Measurements from ENCODE around the gene CNN3. TPM values are rescaled to one million over a fixed set of nuclear protein-coding genes. Genes with fewer than 3 reads are reported as not detected.

Gene CNN3
- total RNA-seq, 2 experiments from 2014 or later = 12.8 to 12.9 TPM

GRCh38 chr1:94921977-94922376, 4.9 kb downstream of the CNN3 start:
- Mint-ChIP-seq H3K27ac (no peak overlapping the region), H3K4me3 (no peak overlapping the region), H3K9me3 (no peaks in the 10 kb centered on the region), H3K36me3 (ENCODE audit: low read depth) (no peaks in the 10 kb centered on the region), H3K27me3 (peaks cover 10% of the 10 kb centered on the region), H3K4me1 (ENCODE audit: low read depth) (peaks cover 12% of the 10 kb centered on the region)
- CTCF ChIA-PET = interaction anchor here (2.1 kb wide), 1 partner anchor 68 kb away, joined by 8 read pairs; no protein-coding TSS in a partner anchor
- no peak for TF ChIP-seq CTCF (IDR thresholded peaks at IDR 0.05)
- intact Hi-C loops (cut with micrococcal nuclease) = no loop called here
- no peak for ATAC-seq
- DNase-seq = no peak
- POLR2A ChIA-PET = no interaction called here

- no peak for DNase-seq
- Mint-ChIP-seq H3K4me1 (ENCODE audit: low read depth) (peaks cover 7% of the 10 kb centered on the region), H3K27me3 (peaks cover 4% of the 10 kb centered on the region), H3K9me3 (no peaks in the 10 kb centered on the region), H3K36me3 (ENCODE audit: low read depth) (no peaks in the 10 kb centered on the region), H3K4me3 (no peak overlapping the region), H3K27ac (no peak overlapping the region)
- TF ChIP-seq CTCF (IDR thresholded peaks at IDR 0.05) = no peak
- ChIA-PET POLR2A (no interaction called here), CTCF (interaction anchor here (2.0 to 4.0 kb wide), 2 partner anchors 10 to 66 kb away, joined by 5 to 14 read pairs; no protein-coding TSS in a partner anchor)
- intact Hi-C loops (cut with micrococcal nuclease) = no loop called here
- ATAC-seq = no peak
These were observed 6.8 kb downstream of the CNN3 start for GRCh38 chr1:94920061-94920460.

- Mint-ChIP-seq H3K27me3 (no peaks in the 10 kb centered on the region), H3K27ac (no peak overlapping the region), H3K9me3 (no peaks in the 10 kb centered on the region), H3K36me3 (ENCODE audit: low read depth) (no peaks in the 10 kb centered on the region), H3K4me3 (no peak overlapping the region), H3K4me1 (ENCODE audit: low read depth) (peaks cover 5% of the 10 kb centered on the region)
- no peak for TF ChIP-seq CTCF (IDR thresholded peaks at IDR 0.05)
- DNase-seq (no peak), ATAC-seq (no peak)
- intact Hi-C loops (cut with micrococcal nuclease) = no loop called here
- CTCF ChIA-PET = interaction anchor here (2.0 to 4.0 kb wide), 2 partner anchors 10 to 65 kb away, joined by 5 to 14 read pairs; no protein-coding TSS in a partner anchor
- POLR2A ChIA-PET = no interaction called here
These were observed 7.5 kb downstream of the CNN3 start for GRCh38 chr1:94919241-94920030.

GRCh38 chr1:94917251-94917650, 9.7 kb downstream of the CNN3 start:
- H3K27ac Mint-ChIP-seq = no peak overlapping the region
- TF ChIP-seq CTCF (IDR thresholded peaks at IDR 0.05) = no peak
- no peak overlapping the region for H3K4me3 Mint-ChIP-seq
- intact Hi-C loops (cut with micrococcal nuclease) = no loop called here
- ChIA-PET POLR2A (no interaction called here), CTCF (interaction anchor here (1.0 kb wide), 1 partner anchor 63 kb away, joined by 5 read pairs; no protein-coding TSS in a partner anchor)
- no peaks in the 10 kb centered on the region for H3K4me1 Mint-ChIP-seq (ENCODE audit: low read depth)
- no peaks in the 10 kb centered on the region for H3K27me3 Mint-ChIP-seq
- ATAC-seq (no peak), DNase-seq (no peak)
- H3K36me3 Mint-ChIP-seq (ENCODE audit: low read depth) = no peaks in the 10 kb centered on the region
- H3K9me3 Mint-ChIP-seq = no peaks in the 10 kb centered on the region

Measured in activated CD8-positive, alpha-beta T cell treated with anti-CD3 and anti-CD28 coated beads for 36 hours (primary cell).